ENCODE data around the gene PCBP3.
"Not testable (repeated sequence)": the region's sequence is repeated elsewhere in the genome, so short reads cannot be mapped to it uniquely, and the experiment has no call there.

PCBP3 gene

GRCh38 chr21:45940091-45940490 is 296.6 kb downstream of the PCBP3 start:
- no peak for DNase-seq

DNA sequence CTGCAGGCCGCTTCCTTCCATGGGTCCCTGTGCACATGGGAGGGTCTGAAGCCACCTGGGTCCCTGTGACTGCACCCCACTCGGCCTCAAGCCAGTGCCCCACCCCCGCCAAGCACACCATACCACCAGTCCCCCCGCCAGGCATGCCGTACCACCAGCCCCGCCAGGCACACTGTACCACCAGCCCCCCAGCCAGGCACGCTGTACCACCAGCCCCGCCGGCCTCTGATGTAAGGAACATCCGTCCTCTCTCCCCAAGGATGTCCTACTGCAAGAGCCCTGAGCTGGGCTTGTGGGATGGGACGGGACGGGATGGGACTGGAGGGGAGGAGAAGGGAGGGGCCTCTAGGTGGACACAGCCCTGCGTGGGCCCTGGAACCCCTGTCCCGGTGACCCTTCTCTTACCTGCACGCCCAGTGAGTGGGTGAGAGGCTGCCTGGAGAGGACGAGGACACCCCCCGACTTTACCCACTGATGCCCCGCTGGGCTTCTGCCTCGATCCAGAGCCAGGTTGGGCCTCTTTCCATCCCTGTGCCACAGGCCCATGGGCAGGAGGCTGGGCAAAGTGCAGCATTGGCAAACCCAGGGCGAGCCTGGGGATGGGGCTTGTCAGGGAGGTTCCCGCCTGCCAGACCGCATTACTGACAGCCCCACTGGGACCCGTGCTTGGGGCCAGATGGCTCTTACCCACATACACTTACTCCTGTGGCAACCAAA is 297.3 kb downstream of the PCBP3 start:
- no peak for DNase-seq

DNA sequence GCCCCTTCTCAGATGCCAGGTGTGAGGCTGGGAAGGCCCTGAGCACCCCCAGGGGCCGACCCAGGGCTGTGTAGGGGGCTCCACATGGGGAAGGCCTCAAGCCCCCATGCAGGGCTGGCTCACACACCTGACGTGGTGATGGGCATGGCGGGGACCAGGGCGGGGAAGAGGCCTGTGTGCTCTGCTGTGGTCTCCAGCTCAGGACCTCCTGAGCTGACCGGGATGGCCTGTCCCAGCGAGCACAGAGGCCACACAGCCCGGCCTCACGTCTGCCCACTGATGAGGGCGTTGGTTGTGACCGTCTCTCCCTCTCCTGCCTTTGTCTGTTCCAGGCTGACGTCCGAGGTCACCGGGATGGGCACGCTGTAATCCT is 297.8 kb downstream of the PCBP3 start:
- no peak for DNase-seq

- DNase-seq = no peak
Observed at GRCh38 chr21:45941717-45942546, 298.4 kb downstream of the PCBP3 start.

DNA sequence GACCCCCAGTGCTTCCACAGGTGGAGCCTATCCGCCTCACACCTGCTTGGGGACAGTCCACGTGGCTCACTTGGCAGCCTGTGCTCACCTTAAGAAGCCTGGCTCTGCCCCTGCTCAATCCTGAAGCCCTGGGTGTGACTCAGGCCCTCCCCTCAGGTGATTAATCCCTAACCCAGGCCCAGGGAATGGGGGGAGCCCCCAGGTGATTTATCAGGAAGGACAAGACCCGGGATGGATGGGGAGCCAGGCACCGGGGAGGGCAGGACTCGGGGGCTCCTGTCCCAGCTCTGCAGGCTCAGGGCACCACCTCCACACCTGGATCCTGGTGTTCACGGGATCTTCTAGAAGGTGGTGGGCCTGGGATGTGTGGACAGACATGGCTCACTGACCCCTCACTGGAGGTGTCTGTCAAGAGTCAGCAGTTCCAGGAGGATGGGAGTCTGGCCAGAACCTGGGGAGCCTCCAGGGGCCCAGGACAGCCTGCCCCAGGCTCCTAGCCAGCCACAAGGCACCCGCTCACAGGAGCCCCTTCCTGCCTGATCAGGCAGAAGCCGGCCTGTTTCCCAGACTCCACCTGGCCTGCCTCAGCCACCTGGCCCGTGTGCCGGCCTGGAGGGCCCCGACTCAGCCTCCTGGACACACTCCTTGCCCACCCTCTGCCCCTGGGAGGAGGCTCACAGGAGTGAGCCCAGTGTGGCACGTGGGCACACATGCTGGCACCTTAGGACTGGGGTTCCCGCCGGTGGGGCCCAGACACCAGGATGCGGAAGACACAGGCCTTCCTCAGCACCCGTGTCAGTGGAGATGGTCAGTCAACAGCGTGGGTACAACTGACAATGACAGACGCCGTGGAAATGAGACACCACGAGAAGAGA is 299.5 kb downstream of the PCBP3 start:
- no peak for DNase-seq

DNA sequence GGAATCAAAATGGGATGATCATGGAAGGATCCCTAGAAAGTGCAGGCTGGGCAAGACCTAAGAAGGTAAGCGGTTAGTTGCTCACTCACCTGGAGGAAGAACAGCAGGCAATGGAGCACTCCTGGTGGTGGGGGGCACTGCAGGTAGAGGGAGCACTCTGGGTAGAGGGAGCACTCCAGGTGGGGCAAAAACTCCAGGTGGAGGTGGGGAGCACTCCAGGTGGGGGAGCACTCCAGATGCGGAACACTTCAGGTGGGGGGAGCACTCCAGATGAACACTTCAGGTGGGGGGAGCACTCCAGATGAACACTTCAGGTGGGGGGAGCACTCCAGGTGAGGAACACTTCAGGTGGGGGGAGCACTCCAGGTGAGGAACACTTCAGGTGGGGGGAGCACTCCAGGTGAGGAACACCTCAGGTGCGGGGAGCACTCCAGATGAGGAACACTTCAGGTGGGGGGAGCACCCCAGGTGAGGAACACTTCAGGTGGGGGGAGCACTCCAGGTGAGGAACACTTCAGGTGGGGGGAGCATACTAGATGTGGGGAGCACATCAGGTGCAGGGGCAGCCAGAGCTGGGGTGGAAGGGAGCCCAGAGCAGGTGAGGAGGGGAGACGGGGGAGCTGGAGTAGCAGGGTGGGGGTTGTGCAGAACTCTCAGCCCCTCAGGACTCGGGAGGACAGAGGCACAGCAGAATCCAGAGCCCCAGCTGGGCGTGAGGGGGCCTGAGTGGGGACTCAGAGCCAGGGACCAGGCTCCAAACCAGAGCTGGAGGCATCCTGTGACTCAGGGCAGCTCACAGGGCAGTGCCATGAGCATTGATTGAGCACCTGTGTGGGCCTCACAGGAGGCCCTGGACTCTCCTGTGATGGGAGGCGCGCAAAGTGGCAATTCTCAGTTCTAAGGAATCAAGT is 300.4 kb downstream of the PCBP3 start:
- no peak for DNase-seq

DNA sequence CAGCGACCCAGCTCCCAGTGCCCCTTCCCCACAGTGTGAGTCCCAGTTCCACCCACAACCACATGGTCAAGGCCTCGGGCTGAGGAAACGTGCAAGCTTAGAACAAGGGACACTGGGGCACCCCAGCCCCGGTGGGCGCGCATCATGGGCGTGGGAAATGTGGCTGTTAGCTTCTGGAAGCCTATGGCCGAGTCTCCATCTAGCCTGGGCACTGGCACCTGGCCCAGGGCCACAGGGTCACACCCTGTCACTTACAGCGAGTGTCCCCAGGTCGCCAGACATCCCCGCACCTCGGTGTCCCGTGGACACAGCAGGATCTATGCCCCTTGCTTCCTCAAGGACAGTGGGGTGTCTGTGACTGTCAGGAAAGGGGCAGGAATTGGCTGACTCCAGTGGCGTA is 301.1 kb downstream of the PCBP3 start:
- DNase-seq = no peak

- DNase-seq = no peak
Observed at GRCh38 chr21:45945066-45945867, 301.7 kb downstream of the PCBP3 start.

GRCh38 chr21:45945868-45946210 is 302.3 kb downstream of the PCBP3 start:
- DNase-seq = no peak

GRCh38 chr21:45947296-45947695 is 303.8 kb downstream of the PCBP3 start:
- DNase-seq = no peak

DNA sequence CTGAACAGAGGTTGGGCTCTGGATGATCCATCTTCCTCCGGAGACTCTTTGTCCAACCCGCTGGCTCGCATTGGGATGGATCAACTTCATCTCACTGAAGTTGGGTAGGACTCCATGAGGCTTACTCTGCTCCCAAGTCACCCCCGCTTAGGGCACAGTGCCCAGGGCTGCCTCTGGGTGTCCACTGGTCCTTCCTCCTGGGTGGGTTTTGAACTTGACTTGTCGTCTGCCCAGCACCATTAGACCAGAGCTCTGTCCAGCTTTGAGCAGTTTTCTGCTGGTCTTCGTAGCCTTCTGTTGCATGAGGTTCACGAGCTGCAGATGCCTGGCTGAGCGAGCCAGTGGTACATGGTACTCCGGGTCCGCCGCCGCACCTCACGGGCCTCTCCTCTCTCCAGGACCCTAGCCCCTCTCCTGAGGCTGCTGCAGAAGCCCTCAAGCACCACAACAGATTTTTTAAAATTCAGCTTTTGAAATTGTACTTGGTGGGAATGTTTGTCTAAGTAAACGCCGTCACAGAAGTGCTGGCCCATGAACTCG is 304.3 kb downstream of the PCBP3 start:
- DNase-seq = no peak

GRCh38 chr21:45948576-45949141 is 305.1 kb downstream of the PCBP3 start:
- no peak for DNase-seq

GRCh38 chr21:45949928-45950739 is 306.6 kb downstream of the PCBP3 start:
- DNase-seq = no peak

- DNase-seq = no peak
Observed at GRCh38 chr21:45950740-45951515, 307.4 kb downstream of the PCBP3 start.

DNA sequence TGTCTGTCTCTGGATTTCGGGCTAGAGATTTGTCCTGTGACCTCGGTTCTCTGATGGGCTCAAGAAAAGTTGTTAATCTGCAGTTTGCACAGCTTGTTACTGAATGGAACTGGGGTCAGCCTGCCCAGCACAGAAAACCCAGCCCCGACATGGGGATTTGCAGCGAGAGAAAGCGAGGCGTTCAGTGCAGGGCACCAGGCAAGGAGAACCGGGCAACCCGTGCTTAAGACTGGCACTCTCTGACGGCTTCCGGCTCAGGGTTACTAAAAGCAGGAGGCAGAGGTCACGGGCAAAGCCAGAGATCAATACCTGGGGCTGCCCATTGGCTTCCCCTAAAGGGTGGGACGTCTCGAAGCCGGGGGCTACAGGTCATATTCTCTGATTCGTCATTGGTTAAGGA is 308.2 kb downstream of the PCBP3 start:
- no peak for DNase-seq

DNA sequence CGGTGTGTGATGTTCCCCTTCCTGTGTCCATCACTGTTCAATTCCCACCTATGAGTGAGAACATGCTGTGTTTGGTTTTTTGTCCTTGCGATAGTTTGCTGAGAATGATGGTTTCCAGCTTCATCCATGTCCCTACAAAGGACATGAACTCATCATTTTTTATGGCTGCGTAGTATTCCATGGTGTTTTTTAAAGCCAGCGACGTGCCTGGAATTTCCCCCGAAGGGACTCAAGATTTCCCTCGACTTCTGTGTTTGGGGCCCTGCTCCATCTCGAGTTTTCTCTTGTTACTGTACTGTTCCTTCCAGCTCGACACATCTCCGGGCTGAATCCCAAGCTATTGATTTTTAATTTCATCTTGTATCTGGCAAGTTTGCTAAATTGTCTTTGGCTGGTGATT is 309.0 kb downstream of the PCBP3 start:
- DNase-seq = not testable (repeated sequence)

GRCh38 chr21:45952974-45953373 is 309.4 kb downstream of the PCBP3 start:
- DNase-seq = no peak

DNA sequence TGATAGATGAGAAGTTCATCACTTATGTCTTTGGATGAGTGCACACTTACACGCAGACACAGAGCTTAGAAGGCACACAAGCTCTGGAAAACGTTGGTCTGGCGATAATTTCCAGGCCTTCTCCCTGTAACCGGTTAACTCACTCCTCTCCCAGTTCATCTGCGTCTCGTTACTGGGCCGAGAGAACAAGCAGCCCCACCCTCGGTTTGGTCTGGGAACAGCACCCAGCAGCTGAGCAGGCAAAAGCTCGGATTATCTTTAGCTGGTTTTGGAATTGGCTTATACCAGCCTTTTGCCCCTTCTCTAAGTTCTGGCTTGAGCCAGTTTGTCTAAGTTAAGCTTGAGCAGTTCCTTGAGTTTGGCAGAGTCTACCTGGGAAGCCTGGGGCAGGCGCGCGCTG is 310.7 kb downstream of the PCBP3 start:
- DNase-seq = no peak

- no peak for DNase-seq
Observed at GRCh38 chr21:45954921-45955320, 311.4 kb downstream of the PCBP3 start.
